GM19239 (cell line): Measurements from ENCODE around the gene FPR1.
"Not testable (repeated sequence)": the region's sequence is repeated elsewhere in the genome, so short reads cannot be mapped to it uniquely, and the experiment has no call there.

Experiments
- DNase-seq: peaks from one replicate; pipeline ENCODE4 v3.0.0; 2011; ENCODE audit warnings: low spot score; ENCODE audit not compliant: insufficient read length
- FAIRE-seq: peaks from 2 replicates; lab custom pipeline; 2011; peaks lifted over from hg19 to GRCh38; lab: Jason Lieb, UNC

FPR1 gene

DNA sequence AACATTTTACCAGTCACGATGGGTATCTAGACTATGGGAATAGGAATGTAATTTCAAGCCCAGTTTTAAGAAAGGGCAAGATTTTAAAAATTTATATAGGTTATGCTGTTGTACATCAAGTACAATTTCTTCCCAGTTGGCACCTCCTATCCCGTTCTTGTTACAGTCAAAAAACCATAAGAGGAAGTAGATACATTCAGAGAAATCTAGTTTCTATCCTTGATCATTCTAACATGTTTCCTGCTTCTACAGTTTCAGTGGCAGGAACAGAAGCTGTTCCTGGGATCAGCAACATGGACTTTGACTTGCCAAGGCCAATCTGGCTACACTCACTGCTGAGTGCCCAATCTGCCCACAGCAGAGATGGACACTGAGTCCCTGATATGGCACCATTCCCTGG is 28.6 kb upstream of the FPR1 start:
- DNase-seq (no peak), FAIRE-seq (no peak)

DNA sequence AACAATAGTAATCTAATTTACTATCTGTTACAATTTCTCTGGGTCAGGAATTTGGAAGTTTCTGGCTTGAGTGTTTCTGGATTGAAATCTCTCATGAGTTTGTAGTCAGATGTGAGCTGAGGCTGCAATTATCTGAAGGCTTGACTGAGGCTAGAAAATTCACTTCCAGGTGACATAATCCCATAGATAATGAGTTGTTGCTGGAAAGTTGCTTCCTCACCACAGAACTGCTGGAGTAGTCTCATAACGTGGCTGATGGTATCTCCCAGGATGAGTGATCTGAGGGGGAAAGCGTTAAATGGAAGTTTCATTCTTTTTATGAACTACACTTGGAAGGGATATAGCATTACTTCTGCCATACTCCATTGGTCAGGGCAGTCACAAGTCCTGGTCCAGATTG is 28.0 kb upstream of the FPR1 start:
- DNase-seq (no peak), FAIRE-seq (no peak)

- FAIRE-seq (no peak), DNase-seq (no peak)
These were observed 27.5 kb upstream of the FPR1 start for GRCh38 chr19:51779181-51779580.

DNA sequence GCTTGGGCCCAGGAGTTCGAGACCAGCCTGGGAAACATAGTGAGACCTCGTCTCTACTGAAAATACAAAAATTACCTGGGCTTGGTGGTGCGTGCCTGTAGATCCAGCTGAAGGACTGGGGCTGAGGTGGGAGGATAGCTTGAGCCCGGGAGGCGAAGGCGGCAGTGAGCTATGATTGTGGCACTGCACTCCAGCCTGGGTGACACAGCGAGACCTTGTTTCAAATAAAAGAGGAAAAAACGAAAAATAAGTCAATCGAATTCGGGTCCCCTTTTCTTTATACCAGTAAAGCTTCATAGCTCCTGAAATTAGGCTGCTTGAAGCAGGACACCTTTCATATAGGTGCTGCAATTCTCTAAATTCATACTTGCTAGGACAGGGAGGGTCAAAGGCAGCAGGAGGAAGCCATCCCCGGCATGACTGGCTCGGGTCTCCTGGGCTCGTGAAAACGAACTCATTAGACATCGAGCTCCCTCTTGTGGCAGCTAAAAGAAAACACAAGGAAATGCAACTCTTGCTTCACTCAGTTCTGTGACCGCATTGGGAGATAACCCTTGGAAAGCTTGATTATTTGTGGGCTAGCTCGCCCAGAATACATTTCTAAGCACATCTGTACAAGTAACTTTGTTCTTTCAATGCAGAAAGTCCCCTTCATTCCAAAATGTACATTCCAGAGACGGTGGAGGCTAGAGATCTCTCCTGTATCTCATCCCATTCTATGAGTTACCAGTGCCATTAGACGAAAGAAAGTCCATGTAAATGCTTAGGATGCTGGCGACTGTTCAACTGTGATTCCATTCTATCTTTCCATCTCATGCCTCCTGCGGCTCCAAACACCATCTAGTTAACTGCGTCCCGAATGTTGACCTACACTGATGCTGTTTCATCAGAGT is 26.1 kb upstream of the FPR1 start:
- peak; percentile 10 for DNase-seq
- peak; percentile 73 for FAIRE-seq

DNA sequence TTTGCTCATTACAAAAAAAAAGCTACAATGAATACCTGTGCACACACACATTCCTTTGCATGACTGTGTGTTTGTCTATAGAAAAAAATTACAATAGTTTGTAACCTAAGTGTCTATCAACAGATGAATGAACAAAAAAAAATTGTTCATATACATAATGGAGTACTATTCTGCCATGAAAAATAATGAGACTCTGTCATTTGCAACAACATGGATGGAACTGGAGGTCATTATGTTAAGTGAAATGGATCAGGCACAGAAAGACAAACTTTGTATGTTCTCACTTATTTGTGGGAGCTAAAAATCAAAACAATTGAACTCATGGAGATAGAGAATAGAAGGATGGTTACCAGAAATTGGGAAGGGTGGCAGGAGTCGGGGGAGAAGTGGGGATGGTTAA is 24.9 kb upstream of the FPR1 start:
- FAIRE-seq, DNase-seq: not testable (repeated sequence)

- DNase-seq (no peak), FAIRE-seq (no peak)
These were observed 21.3 kb upstream of the FPR1 start for GRCh38 chr19:51772977-51773376.

GRCh38 chr19:51771376-51772130 is 19.9 kb upstream of the FPR1 start:
- DNase-seq (no peak), FAIRE-seq (no peak)

DNA sequence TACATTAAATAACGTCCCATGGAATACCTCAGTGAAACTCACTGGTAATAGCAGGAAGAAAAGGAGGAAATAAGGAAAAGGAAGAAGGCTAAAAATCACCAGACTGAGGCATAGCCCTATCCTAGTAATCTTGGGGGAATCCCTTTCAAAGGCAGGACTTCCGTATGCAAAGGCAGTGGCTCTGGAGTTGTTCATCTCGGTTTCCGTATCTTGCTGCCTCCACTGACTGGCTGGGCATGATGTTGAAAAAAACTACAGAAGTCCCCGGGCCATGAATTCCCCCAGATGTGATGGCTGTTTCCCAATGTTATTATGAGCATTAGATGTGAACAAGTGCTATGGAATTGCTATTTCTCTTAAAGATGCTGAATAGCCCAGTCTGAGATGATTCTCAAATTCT is 14.8 kb upstream of the FPR1 start:
- FAIRE-seq (no peak), DNase-seq (no peak)

- FAIRE-seq (no peak), DNase-seq (no peak)
These were observed 13.4 kb upstream of the FPR1 start for GRCh38 chr19:51765086-51765485.

DNA sequence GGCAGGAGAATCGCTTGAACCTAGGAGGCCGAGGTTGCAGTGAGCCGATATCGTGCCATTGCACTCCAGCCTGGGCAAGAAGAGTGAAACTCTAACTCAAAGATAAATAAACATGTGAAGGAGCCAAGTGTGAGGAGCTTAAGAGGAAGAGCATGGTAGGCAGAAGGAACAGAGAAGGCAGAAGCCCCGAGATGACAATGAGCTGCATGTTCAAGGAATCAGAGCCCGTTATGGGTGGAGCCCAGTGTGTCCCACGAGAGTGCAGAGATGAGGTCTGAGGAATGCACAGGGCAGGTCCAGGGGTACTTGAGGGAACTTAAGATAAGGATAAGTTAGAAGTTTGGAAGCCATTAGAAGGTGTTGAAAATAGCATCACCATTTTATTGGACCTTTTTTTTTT is 10.0 kb upstream of the FPR1 start:
- no peak for FAIRE-seq
- no peak for DNase-seq

GRCh38 chr19:51760697-51761356 is 9.1 kb upstream of the FPR1 start, which contains the start of gene FPR2:
TSS of gene FPR2 (plus strand) at chr19:51761180. CDS start at chr19:51768659, 7,479 bp downstream.
- DNase-seq: no peak
- no peak for FAIRE-seq

- FAIRE-seq: no peak
- DNase-seq: no peak
These were observed 3.9 kb upstream of the FPR1 start for GRCh38 chr19:51755571-51755970.

- DNase-seq (no peak), FAIRE-seq (no peak)
These were observed 3.1 kb upstream of the FPR1 start for GRCh38 chr19:51754770-51755169.

DNA sequence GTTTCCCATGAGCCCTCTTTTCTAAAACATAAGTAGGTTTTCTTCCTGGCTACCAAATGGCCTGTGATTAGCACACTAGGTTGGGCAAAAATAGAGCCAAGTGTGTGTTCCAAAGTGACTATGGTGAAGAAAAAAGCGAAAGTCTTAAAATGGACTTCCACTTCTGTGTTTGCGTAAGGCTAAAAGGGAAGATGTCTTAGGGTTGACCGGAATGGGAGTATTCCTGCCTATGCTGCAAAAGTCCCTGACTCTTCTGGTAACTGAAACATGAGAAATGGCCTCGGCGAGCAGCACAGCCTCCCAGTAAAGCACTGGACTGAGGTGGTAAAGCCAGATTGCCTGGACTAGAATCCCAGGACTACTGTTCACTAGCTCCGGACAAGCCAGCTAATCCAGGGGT is 2.4 kb upstream of the FPR1 start:
- DNase-seq: no peak
- FAIRE-seq: no peak

GRCh38 chr19:51750400-51751094 is 1.1 kb downstream of the FPR1 start:
- no peak for DNase-seq

GRCh38 chr19:51749979-51750378 is 1.7 kb downstream of the FPR1 start:
- DNase-seq (no peak), FAIRE-seq (no peak)

More at GRCh38 chr19:51750400-51751094, 1.1 kb downstream of the FPR1 start:
- FAIRE-seq: no peak

DNA sequence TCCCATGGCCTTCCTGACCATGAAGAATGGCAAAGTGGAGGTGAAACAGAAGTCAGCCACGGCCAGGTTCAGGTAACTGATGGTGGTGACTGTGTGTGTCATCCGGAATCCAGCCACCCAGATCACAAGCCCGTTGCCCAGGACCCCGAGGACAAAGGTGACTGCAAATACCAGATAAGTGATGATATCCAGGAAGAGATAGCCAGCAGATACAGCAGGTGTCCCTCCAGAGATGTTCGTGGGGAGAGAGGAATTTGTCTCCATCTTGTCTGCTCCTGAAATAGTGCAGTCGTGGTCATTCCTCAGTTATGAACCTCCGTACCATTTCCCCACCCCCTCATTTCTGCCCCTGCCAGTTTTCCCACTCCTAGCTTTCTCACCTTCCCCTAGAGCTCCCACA is 4.9 kb downstream of the FPR1 start:
- FAIRE-seq (no peak), DNase-seq (no peak)

- DNase-seq (no peak), FAIRE-seq (no peak)
These were observed 8.3 kb downstream of the FPR1 start for GRCh38 chr19:51743405-51743804.

- no peak for DNase-seq
- FAIRE-seq: no peak
These were observed 8.9 kb downstream of the FPR1 start for GRCh38 chr19:51742789-51743188.

DNA sequence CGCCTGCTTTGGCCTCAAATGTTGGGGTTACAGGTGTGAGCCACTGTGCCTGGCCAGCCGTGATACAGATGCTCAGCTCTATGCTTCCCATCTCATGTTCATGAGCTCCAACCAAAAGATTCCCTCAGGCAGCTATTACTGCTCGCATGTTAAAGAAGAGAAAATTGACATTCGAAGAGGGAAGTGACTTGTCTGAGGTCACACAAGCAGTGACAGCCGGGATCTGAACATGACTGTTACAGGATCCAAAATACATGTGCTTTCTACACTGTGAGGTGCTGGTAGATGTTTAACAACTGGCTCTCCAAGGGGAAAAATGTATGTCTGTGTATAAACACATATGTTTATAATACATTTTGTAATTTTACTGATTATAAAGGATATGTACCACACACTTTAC is 11.3 kb downstream of the FPR1 start:
- no peak for FAIRE-seq
- DNase-seq: no peak
